ENCODE data around the gene SUB1. TPM values are rescaled to one million over a fixed set of nuclear protein-coding genes. Genes with fewer than 3 reads are reported as not detected.
"Not testable (repeated sequence)": the region's sequence is repeated elsewhere in the genome, so short reads cannot be mapped to it uniquely, and the experiment has no call there.

The SUB1 gene
- total and polyA plus RNA-seq, 2 donors (not counting 3 experiments of a cell fraction or from before 2014, with no cell fraction given): 60.1 to 252 TPM

GRCh38 chr5:32552936-32553335 lies 32.4 kb upstream of the SUB1 start:
- TF ChIP-seq FOS (IDR thresholded peaks at IDR 0.05; ENCODE audit: borderline replicate concordance, insufficient read depth, low read length) (no peak), CTCF (IDR thresholded peaks at IDR 0.05; ENCODE audit: extremely low read depth in 1 of 2, insufficient read depth in 1 of 2, low read depth in 1 of 2, low read length in 2 of 2) (no peak), GATA2 (IDR thresholded peaks at IDR 0.05; ENCODE audit: insufficient read depth, insufficient read length, low read depth, low read length) (no peak), EZH2 (IDR thresholded peaks at IDR 0.05; ENCODE audit: borderline replicate concordance, low read depth, low read length, severe bottlenecking) (no peak), MYC (IDR thresholded peaks at IDR 0.05; ENCODE audit: low read depth, low read length) (no peak), POLR2A (IDR thresholded peaks at IDR 0.05; ENCODE audit: low read depth, low read length) (no peak), POLR2AphosphoS5 (IDR thresholded peaks at IDR 0.05; ENCODE audit: insufficient read depth, low read depth, low read length) (no peak), JUN (IDR thresholded peaks at IDR 0.05; ENCODE audit: borderline replicate concordance, insufficient read depth, insufficient read length, low read depth) (no peak), MAX (IDR thresholded peaks at IDR 0.05; ENCODE audit: insufficient read depth, insufficient read length) (no peak)
- POLR2A ChIA-PET: no interaction called here
- dilution Hi-C loops (cut with MboI; ENCODE audit: extremely low pct_ligation_motif_present, low sequenced_read_pairs) (no loop called here), intact Hi-C loops (cut with micrococcal nuclease) (no loop called here)
- Histone ChIP-seq H3K4me1 (ENCODE audit: control insufficient read depth, extremely low read depth, insufficient read depth, low read length) (no peaks in the 10 kb centered on the region), H3K9me3 (replicated peaks; ENCODE audit: control insufficient read depth, insufficient read depth, low read length) (no peaks in the 10 kb centered on the region), H3K9me1 (replicated peaks; ENCODE audit: control insufficient read depth, extremely low read depth, insufficient read depth, low read length) (no peaks in the 10 kb centered on the region), H4K20me1 (replicated peaks; ENCODE audit: control insufficient read depth, extremely low read depth, insufficient read depth, low read length) (no peaks in the 10 kb centered on the region), H3K4me2 (ENCODE audit: insufficient read depth, low read length) (no peak overlapping the region), H3K27me3 (ENCODE audit: control insufficient read depth in 2 of 2, insufficient read depth in 2 of 2, low read length in 2 of 2) (no peaks in the 10 kb centered on the region), H3K79me2 (ENCODE audit: control insufficient read depth, insufficient read depth, low read length) (no peaks in the 10 kb centered on the region), H3K9ac (replicated peaks; ENCODE audit: extremely low read depth, insufficient read depth, low read length) (no peak overlapping the region), H2AFZ (ENCODE audit: low read depth, low read length) (no peak overlapping the region), H3K27ac (ENCODE audit: insufficient read depth, low read depth, low read length) (no peak overlapping the region), H3K36me3 (ENCODE audit: control insufficient read depth in 2 of 2, extremely low read depth in 1 of 2, insufficient read depth in 2 of 2, low read length in 2 of 2) (no peaks in the 10 kb centered on the region), H3K4me3 (replicated peaks in 1 of 3; ENCODE audit: insufficient read depth in 1 of 3, low read depth in 1 of 3, low read length in 3 of 3) (no peak overlapping the region)
- no TSS peak for BruUV-seq (replicated peaks)
- no peak for FAIRE-seq
- CTCF ChIA-PET: no interaction called here
- DNase-seq (ENCODE audit: low read depth, low spot score): no peak

- intact Hi-C loops (cut with micrococcal nuclease); H3K27ac ChIP-seq (ENCODE audit: insufficient read depth, low read depth, low read length); H2AFZ ChIP-seq (ENCODE audit: low read depth, low read length); H3K9me3 ChIP-seq (replicated peaks; ENCODE audit: control insufficient read depth, insufficient read depth, low read length); H3K27me3 ChIP-seq (ENCODE audit: control insufficient read depth in 2 of 2, insufficient read depth in 2 of 2, low read length in 2 of 2); dilution Hi-C loops (cut with MboI; ENCODE audit: extremely low pct_ligation_motif_present, low sequenced_read_pairs); H4K20me1 ChIP-seq (replicated peaks; ENCODE audit: control insufficient read depth, extremely low read depth, insufficient read depth, low read length); CTCF ChIA-PET; H3K9me1 ChIP-seq (replicated peaks; ENCODE audit: control insufficient read depth, extremely low read depth, insufficient read depth, low read length); H3K4me2 ChIP-seq (ENCODE audit: insufficient read depth, low read length); BruUV-seq (replicated peaks); H3K79me2 ChIP-seq (ENCODE audit: control insufficient read depth, insufficient read depth, low read length); DNase-seq (ENCODE audit: low read depth, low spot score); H3K36me3 ChIP-seq (ENCODE audit: control insufficient read depth in 2 of 2, extremely low read depth in 1 of 2, insufficient read depth in 2 of 2, low read length in 2 of 2); H3K4me1 ChIP-seq (ENCODE audit: control insufficient read depth, extremely low read depth, insufficient read depth, low read length); FAIRE-seq; H3K4me3 ChIP-seq (replicated peaks in 1 of 3; ENCODE audit: insufficient read depth in 1 of 3, low read depth in 1 of 3, low read length in 3 of 3); POLR2A ChIA-PET; H3K9ac ChIP-seq (replicated peaks; ENCODE audit: extremely low read depth, insufficient read depth, low read length): not testable (repeated sequence)
Measured at GRCh38 chr5:32554181-32554780, 31.1 kb upstream of the SUB1 start.

DNA sequence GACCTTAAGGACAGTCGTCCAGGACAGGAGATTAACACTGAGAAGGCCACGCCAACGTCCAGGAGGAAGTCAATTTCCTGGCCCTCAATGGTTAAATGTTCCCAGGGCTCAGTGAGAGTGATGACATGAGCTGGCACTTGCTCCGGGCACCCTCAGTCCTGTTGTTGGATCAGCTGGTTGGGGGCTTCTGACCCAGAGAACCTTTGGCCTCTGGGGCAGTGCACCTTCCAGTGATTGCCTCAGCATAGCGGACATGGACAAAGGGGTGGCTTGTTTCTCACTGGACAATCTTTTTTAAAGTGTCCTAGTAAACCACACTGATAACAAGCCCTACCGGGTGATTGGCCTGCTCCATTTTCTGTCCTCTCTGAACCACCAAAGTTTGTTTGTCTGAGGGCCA lies 28.8 kb upstream of the SUB1 start:
- H2AFZ ChIP-seq (ENCODE audit: low read depth, low read length); H3K4me1 ChIP-seq (ENCODE audit: control insufficient read depth, extremely low read depth, insufficient read depth, low read length); H3K27me3 ChIP-seq (ENCODE audit: control insufficient read depth in 2 of 2, insufficient read depth in 2 of 2, low read length in 2 of 2); H3K27ac ChIP-seq (ENCODE audit: insufficient read depth, low read depth, low read length); FAIRE-seq; DNase-seq (ENCODE audit: low read depth, low spot score); H3K79me2 ChIP-seq (ENCODE audit: control insufficient read depth, insufficient read depth, low read length); BruUV-seq (replicated peaks); H3K4me2 ChIP-seq (ENCODE audit: insufficient read depth, low read length); H3K4me3 ChIP-seq (replicated peaks in 1 of 3; ENCODE audit: insufficient read depth in 1 of 3, low read depth in 1 of 3, low read length in 3 of 3); POLR2A ChIA-PET; H3K9ac ChIP-seq (replicated peaks; ENCODE audit: extremely low read depth, insufficient read depth, low read length); H4K20me1 ChIP-seq (replicated peaks; ENCODE audit: control insufficient read depth, extremely low read depth, insufficient read depth, low read length); H3K9me1 ChIP-seq (replicated peaks; ENCODE audit: control insufficient read depth, extremely low read depth, insufficient read depth, low read length); H3K36me3 ChIP-seq (ENCODE audit: control insufficient read depth in 2 of 2, extremely low read depth in 1 of 2, insufficient read depth in 2 of 2, low read length in 2 of 2); intact Hi-C loops (cut with micrococcal nuclease); dilution Hi-C loops (cut with MboI; ENCODE audit: extremely low pct_ligation_motif_present, low sequenced_read_pairs); H3K9me3 ChIP-seq (replicated peaks; ENCODE audit: control insufficient read depth, insufficient read depth, low read length): not testable (repeated sequence)
- CTCF ChIA-PET: interaction anchor here (1.4 kb wide), 1 partner anchor 34 kb away, joined by 3 read pairs; no protein-coding TSS in a partner anchor
